ENCODE data around the gene AGAP2.

AGAP2 gene

DNA sequence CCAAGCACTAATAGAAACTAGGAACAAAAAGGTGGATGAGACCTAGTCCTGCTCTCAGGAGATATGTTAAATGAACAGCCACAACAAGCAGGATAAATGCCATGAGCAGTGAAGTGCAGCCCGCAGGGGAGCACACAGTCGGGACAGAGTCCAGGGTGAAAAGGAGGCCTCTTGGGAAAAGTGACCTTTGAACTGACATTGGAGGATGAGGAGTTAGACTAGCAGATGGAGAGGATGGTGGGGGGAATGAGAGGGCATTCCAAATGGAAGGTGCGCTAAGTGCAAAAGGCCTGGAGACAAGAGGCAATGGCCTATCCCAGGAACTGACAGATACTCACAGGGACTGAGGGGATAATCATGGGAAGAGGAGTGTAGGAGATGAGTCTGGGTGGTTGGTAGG is 40.1 kb downstream of the AGAP2 start:
- TF ChIP-seq IKZF3 (tag by site-specific recombination; IDR thresholded peaks at IDR 0.05) (no peak), GLI2 (tag by site-specific recombination; IDR thresholded peaks at IDR 0.05; ENCODE audit: borderline replicate concordance, low read depth) (no peak), ZNF624 (tag by site-specific recombination; IDR thresholded peaks at IDR 0.05) (no peak), ZNF785 (tag by site-specific recombination; IDR thresholded peaks at IDR 0.05) (no peak), ZNF211 (tag by site-specific recombination; IDR thresholded peaks at IDR 0.05; ENCODE audit: low read depth) (no peak), BCL11A (tag by site-specific recombination; IDR thresholded peaks at IDR 0.05; ENCODE audit: low read depth) (no peak), ZNF324 (tag by site-specific recombination; IDR thresholded peaks at IDR 0.05) (no peak), ZIC2 (tag by site-specific recombination; IDR thresholded peaks at IDR 0.05) (no peak)
- TF ChIP-seq, protein P1, sequence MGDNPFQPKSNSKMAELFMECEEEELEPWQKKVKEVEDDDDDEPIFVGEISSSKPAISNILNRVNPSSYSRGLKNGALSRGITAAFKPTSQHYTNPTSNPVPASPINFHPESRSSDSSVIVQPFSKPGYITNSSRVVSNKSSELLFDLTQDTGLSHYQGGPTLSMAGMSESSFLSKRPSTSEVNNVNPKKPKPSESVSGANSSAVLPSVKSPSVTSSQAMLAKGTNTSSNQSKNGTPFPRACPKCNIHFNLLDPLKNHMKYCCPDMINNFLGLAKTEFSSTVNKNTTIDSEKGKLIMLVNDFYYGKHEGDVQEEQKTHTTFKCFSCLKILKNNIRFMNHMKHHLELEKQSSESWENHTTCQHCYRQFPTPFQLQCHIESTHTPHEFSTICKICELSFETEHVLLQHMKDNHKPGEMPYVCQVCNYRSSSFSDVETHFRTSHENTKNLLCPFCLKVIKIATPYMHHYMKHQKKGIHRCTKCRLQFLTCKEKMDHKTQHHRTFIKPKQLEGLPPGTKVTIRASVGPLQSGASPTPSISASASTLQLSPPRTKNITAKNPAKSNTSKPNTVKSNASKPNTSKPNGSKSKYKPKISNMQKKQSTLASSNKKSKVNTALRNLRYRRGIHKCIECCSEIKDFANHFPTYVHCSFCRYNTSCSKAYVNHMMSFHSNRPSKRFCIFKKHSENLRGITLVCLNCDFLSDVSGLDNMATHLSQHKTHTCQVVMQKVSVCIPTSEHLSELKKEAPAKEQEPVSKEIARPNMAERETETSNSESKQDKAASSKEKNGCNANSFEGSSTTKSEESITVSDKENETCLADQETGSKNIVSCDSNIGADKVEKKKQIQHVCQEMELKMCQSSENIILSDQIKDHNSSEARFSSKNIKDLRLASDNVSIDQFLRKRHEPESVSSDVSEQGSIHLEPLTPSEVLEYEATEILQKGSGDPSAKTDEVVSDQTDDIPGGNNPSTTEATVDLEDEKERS (tag by site-specific recombination; IDR thresholded peaks at IDR 0.05): no peak
- TF ChIP-seq, protein P2, sequence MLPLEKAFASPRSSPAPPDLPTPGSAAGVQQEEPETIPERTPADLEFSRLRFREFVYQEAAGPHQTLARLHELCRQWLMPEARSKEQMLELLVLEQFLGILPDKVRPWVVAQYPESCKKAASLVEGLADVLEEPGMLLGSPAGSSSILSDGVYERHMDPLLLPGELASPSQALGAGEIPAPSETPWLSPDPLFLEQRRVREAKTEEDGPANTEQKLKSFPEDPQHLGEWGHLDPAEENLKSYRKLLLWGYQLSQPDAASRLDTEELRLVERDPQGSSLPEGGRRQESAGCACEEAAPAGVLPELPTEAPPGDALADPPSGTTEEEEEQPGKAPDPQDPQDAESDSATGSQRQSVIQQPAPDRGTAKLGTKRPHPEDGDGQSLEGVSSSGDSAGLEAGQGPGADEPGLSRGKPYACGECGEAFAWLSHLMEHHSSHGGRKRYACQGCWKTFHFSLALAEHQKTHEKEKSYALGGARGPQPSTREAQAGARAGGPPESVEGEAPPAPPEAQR (tag by site-specific recombination; IDR thresholded peaks at IDR 0.05): no peak
- TF ChIP-seq, protein P3, sequence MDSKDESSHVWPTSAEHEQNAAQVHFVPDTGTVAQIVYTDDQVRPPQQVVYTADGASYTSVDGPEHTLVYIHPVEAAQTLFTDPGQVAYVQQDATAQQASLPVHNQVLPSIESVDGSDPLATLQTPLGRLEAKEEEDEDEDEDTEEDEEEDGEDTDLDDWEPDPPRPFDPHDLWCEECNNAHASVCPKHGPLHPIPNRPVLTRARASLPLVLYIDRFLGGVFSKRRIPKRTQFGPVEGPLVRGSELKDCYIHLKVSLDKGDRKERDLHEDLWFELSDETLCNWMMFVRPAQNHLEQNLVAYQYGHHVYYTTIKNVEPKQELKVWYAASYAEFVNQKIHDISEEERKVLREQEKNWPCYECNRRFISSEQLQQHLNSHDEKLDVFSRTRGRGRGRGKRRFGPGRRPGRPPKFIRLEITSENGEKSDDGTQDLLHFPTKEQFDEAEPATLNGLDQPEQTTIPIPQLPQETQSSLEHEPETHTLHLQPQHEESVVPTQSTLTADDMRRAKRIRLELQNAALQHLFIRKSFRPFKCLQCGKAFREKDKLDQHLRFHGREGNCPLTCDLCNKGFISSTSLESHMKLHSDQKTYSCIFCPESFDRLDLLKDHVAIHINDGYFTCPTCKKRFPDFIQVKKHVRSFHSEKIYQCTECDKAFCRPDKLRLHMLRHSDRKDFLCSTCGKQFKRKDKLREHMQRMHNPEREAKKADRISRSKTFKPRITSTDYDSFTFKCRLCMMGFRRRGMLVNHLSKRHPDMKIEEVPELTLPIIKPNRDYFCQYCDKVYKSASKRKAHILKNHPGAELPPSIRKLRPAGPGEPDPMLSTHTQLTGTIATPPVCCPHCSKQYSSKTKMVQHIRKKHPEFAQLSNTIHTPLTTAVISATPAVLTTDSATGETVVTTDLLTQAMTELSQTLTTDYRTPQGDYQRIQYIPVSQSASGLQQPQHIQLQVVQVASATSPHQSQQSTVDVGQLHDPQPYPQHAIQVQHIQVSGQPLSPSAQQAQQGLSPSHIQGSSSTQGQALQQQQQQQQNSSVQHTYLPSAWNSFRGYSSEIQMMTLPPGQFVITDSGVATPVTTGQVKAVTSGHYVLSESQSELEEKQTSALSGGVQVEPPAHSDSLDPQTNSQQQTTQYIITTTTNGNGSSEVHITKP (tag by site-specific recombination; IDR thresholded peaks at IDR 0.05): no peak
- ChIA-PET CTCF (no interaction called here), POLR2A (no interaction called here)
- no peak overlapping the region for H3K27ac ChIP-seq (ENCODE audit: extremely low read depth, low read depth, low read length)
- H3K4me1 ChIP-seq (ENCODE audit: control insufficient read depth, insufficient read depth, low read length): peaks cover 3% of the 10 kb centered on the region; the same call in 1 of the 2 replicates
- H3K36me3 ChIP-seq (ENCODE audit: control insufficient read depth in 2 of 2, insufficient read depth in 1 of 2, low read length in 2 of 2): peaks cover 17 to 46% of the 10 kb centered on the region in 2 experiments
- no peak overlapping the region for H3K4me3 ChIP-seq (ENCODE audit: low read depth, low read length)
- H3K9me3 ChIP-seq (ENCODE audit: control insufficient read depth, insufficient read depth, low read depth, low read length): no peaks in the 10 kb centered on the region

DNA sequence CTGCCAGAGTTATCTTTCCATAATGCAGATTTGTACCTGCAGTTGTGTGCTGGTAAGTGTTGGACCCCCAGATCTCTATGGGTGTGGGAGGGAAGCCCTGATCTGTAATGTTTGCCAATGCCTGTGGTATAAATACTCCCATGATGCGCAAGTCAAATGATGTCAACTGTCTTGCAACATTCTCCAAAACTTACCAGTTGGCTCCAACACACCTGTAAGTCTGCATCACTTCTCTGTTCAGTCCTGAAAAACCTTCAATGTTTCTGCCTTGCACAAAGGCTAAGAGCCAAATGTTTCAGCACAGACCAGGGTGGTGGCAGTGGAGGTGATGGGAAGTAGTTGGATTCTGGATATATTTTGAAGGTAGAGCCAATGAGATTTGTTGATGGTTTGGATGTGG is 41.5 kb downstream of the AGAP2 start:
- peaks cover 3% of the 10 kb centered on the region; the same call in 1 of the 2 replicates for H3K4me1 ChIP-seq (ENCODE audit: control insufficient read depth, insufficient read depth, low read length)
- POLR2A ChIA-PET: no interaction called here
- H3K36me3 ChIP-seq (ENCODE audit: control insufficient read depth in 2 of 2, insufficient read depth in 1 of 2, low read length in 2 of 2): peaks cover 9 to 35% of the 10 kb centered on the region in 2 experiments
- CTCF ChIA-PET: no interaction called here
- no peaks in the 10 kb centered on the region for H3K9me3 ChIP-seq (ENCODE audit: control insufficient read depth, insufficient read depth, low read depth, low read length)
- no peak overlapping the region for H3K4me3 ChIP-seq (ENCODE audit: low read depth, low read length)
- H3K27ac ChIP-seq (ENCODE audit: extremely low read depth, low read depth, low read length): no peak overlapping the region
- TF ChIP-seq RBAK (tag by site-specific recombination; IDR thresholded peaks at IDR 0.05) (no peak), ZNF423 (tag by site-specific recombination; IDR thresholded peaks at IDR 0.05) (no peak), ZNF658 (tag by site-specific recombination; IDR thresholded peaks at IDR 0.05) (no peak), ZBTB48 (tag by site-specific recombination; IDR thresholded peaks at IDR 0.05) (no peak), YY1 (tag by site-specific recombination; IDR thresholded peaks at IDR 0.05) (no peak), ZBTB44 (tag by site-specific recombination; IDR thresholded peaks at IDR 0.05) (no peak), ZNF202 (tag by site-specific recombination; IDR thresholded peaks at IDR 0.05; ENCODE audit: borderline replicate concordance) (no peak)
- TF ChIP-seq, protein P3 (tag by site-specific recombination; IDR thresholded peaks at IDR 0.05): no peak
- TF ChIP-seq, protein P2 (tag by site-specific recombination; IDR thresholded peaks at IDR 0.05): no peak
- TF ChIP-seq, protein P4, sequence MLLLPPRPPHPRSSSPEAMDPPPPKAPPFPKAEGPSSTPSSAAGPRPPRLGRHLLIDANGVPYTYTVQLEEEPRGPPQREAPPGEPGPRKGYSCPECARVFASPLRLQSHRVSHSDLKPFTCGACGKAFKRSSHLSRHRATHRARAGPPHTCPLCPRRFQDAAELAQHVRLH (tag by site-specific recombination; IDR thresholded peaks at IDR 0.05): no peak
